Naive thymus-derived CD8-positive, alpha-beta T cell (primary cell): ENCODE measurements around the gene CSRP1. TPM values are rescaled to one million over a fixed set of nuclear protein-coding genes. Genes with fewer than 3 reads are reported as not detected.
"Not testable (repeated sequence)": the region's sequence is repeated elsewhere in the genome, so short reads cannot be mapped to it uniquely, and the experiment has no call there.

ENCODE experiments used
- ATAC-seq, 2 donors: fragments of 150-1000 bp; cut with Tn5 transposase in 1 of 2; sonication (Bioruptor Pico), chemical (Tn5 transposase) in 1 of 2; 1 replicate in 1 of 2; 2 replicates in 1 of 2; pipeline ENCODE4 v1.10.0; 2021; ENCODE audit warnings: mild to moderate bottlenecking in 2 of 2, moderate library complexity in 2 of 2
- POLR2A ChIA-PET: fragments of 350-600 bp; sonication (Branson Sonifier 250); formaldehyde crosslinking; loops from one replicate; lab custom pipeline; 2021; ENCODE audit warnings: antibody characterized with exemption; lab: Charles Lee
- DNase-seq, 10 donors: peaks; one replicate each; pipeline versions ENCODE4 v3.0.0 to v3.0.0-alpha.2; 2020 to 2022
- H3K27ac Mint-ChIP-seq, 10 donors: one replicate each; pipeline ENCODE4 v1.8.0; 2020 to 2022; ENCODE audit warnings: mild to moderate bottlenecking in 10 of 10, mixed read lengths in 10 of 10, moderate library complexity in 4 of 10, inconsistent platforms in 1 of 10
- H3K27me3 Mint-ChIP-seq, 5 donors: one replicate each; pipeline ENCODE4 v1.8.0; 2021 to 2022; ENCODE audit warnings: mixed read lengths in 5 of 5
- H3K36me3 Mint-ChIP-seq, 3 donors: one replicate each; pipeline ENCODE4 v1.8.0; 2020 to 2022; ENCODE audit warnings: mixed read lengths in 3 of 3, mild to moderate bottlenecking in 2 of 3, inconsistent platforms in 1 of 3
- H3K4me1 Mint-ChIP-seq, 4 donors: one replicate each; pipeline ENCODE4 v1.8.0; 2021 to 2022; ENCODE audit warnings: mixed read lengths in 4 of 4
- H3K4me3 Mint-ChIP-seq, 10 donors: one replicate each; pipeline ENCODE4 v1.8.0; 2020 to 2022; ENCODE audit warnings: mild to moderate bottlenecking in 10 of 10, mixed read lengths in 10 of 10, moderate library complexity in 6 of 10, inconsistent platforms in 1 of 10
- H3K9me3 Mint-ChIP-seq, 9 donors: one replicate each; pipeline ENCODE4 v1.8.0; 2020 to 2022; ENCODE audit warnings: mixed read lengths in 9 of 9, mild to moderate bottlenecking in 3 of 9, inconsistent platforms in 1 of 9, moderate library complexity in 1 of 9
- polyA plus RNA-seq, 3 donors: library from polyadenylated mRNA; unstranded; fragments of 300-500 nt; fragmentation: Illumina TruSeq; gene quantifications; one replicate each; pipeline ENCODE4 v1.2.3, GENCODE V29; 2021
- total RNA-seq, 8 experiments: library from RNA in 2 of 8; stranded (reverse) in 2 of 8; gene quantifications; one replicate each; pipeline ENCODE4 v1.2.3 and lab custom pipeline; 2021 to 2026

CSRP1 gene
- total RNA-seq (10 to 100 TPM; 21.8 to 22.4 TPM), polyA plus RNA-seq (10 to 100 TPM; 43.3 to 48.2 (median 46.1) TPM), total RNA-seq (lab: John Stamatoyannopoulos, UW) (35.2 to 60.4 (median 46.3) reads per million in 6 experiments)

GRCh38 chr1:201506557-201507359 is at the start of gene CSRP1:
CSRP1 (minus strand) TSS chr1:201507123; CDS start chr1:201496303, 10,820 bp downstream.
- peak; percentile 95 to 96 for ATAC-seq
- H3K27me3 Mint-ChIP-seq, result no peaks in the 10 kb centered on the region
- peaks cover 22 to 60% (median 51%) of the 10 kb centered on the region in 4 donors for H3K4me1 Mint-ChIP-seq
- POLR2A ChIA-PET, result interaction anchor here (0.8 to 3.5 kb wide), 3 partner anchors 10 to 24 kb away, joined by 3 to 24 read pairs (median 3); no protein-coding TSS in a partner anchor
- H3K27ac Mint-ChIP-seq, result peak within 1 kb of the TSS; percentile 72 to 95 (median 92)
- peaks cover 0 to 2% (median 0%) of the 10 kb centered on the region in 3 donors for H3K36me3 Mint-ChIP-seq
- peak; percentile 67 to 90 (median 74) for DNase-seq
- peak within 1 kb of the TSS; percentile 87 to 95 (median 92) for H3K4me3 Mint-ChIP-seq
- no peaks in the 10 kb centered on the region for H3K9me3 Mint-ChIP-seq

- Mint-ChIP-seq H3K36me3 (no peaks in the 10 kb centered on the region), H3K4me3 (no peak overlapping the region), H3K4me1 (peaks cover 1 to 8% (median 4%) of the 10 kb centered on the region in 4 donors), H3K27ac (no peak overlapping the region), H3K9me3 (no peaks in the 10 kb centered on the region), H3K27me3 (peaks cover 0 to 1% (median 0%) of the 10 kb centered on the region in 5 donors)
- DNase-seq (no peak), ATAC-seq (no peak)
- POLR2A ChIA-PET, result no interaction called here
These were observed 48.6 kb upstream of the CSRP1 start for GRCh38 chr1:201555593-201555945.

GRCh38 chr1:201554789-201555592 is 48.1 kb upstream of the CSRP1 start:
- POLR2A ChIA-PET, result no interaction called here
- Mint-ChIP-seq H3K27me3 (peaks cover 0 to 1% (median 0%) of the 10 kb centered on the region in 5 donors), H3K9me3 (no peaks in the 10 kb centered on the region), H3K4me3 (no peak overlapping the region), H3K27ac (no peak overlapping the region), H3K4me1 (peaks cover 1 to 5% (median 4%) of the 10 kb centered on the region in 4 donors), H3K36me3 (no peaks in the 10 kb centered on the region)
- no peak for DNase-seq
- no peak for ATAC-seq

GRCh38 chr1:201554190-201554600 is 47.3 kb upstream of the CSRP1 start:
- DNase-seq, result no peak
- Mint-ChIP-seq H3K27me3 (peaks cover 0 to 1% (median 0%) of the 10 kb centered on the region in 5 donors), H3K27ac (no peak overlapping the region), H3K9me3 (no peaks in the 10 kb centered on the region), H3K4me3 (no peak overlapping the region), H3K36me3 (no peaks in the 10 kb centered on the region), H3K4me1 (peaks cover 0 to 1% (median 0%) of the 10 kb centered on the region in 4 donors)
- ATAC-seq, result no peak
- POLR2A ChIA-PET, result no interaction called here

DNA sequence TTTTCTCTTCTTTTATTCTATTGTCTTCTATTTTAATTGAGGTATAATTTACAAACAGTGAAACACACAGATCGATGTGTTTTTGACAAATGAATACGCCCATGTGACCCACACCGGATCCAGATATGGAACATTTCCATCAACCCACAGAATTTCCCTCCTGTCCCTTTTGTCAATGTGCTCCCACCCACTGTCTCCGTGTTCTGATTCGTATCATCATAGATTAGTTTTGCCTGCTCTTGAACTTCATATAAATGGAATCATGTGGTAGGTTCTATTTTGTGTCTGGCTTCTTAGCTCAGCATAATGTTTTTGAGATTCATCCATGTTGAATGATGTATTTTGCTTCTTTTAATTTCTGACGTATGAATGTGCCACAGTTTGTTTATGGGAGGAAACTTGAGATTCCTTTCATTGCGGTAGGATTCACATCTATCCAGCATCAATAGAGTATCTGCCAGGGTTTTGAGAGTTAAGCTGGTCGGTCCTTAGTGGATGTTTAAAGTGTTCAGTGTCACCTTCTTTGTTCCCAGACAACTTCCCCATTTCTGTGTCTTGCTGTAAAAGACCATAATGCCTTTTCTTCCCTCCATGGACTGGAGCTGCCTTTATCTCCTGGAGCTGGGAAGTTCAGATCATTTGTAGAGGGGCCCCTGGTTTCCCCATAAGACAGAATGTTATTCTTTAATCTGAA is 46.7 kb upstream of the CSRP1 start:
- ATAC-seq (no peak), DNase-seq (no peak)
- Mint-ChIP-seq H3K9me3 (no peaks in the 10 kb centered on the region), H3K4me1 (peaks cover 0 to 1% (median 0%) of the 10 kb centered on the region in 4 donors), H3K27me3 (peaks cover 0 to 1% (median 0%) of the 10 kb centered on the region in 5 donors), H3K36me3 (no peaks in the 10 kb centered on the region), H3K27ac (no peak overlapping the region), H3K4me3 (no peak overlapping the region)
- POLR2A ChIA-PET, result no interaction called here

DNA sequence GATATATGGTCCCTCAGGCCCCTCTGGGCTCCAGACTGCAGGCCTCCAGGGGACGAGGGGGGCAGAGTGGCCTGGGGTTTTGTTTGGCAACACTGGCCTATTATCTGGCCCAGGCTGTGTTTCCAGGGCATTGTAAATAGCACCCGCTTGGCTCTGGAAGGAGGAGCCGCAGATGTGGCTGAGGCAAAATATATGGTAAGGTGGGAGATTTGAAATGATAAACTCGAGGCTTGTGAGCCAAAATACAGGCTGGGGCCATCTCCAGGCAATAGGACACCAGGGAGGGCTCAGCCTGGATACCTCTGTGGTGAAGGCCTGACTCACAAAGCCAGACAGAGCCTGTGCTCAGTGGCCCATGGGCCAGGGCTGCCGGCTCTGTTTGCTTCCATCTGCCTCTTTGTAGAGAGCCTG is 46.0 kb upstream of the CSRP1 start:
- POLR2A ChIA-PET, result no interaction called here

GRCh38 chr1:201551877-201552731 is 45.2 kb upstream of the CSRP1 start:
- H3K36me3 Mint-ChIP-seq, result no peaks in the 10 kb centered on the region
- H3K27me3 Mint-ChIP-seq, result peaks cover 0 to 1% (median 0%) of the 10 kb centered on the region in 5 donors
- no peak for ATAC-seq
- no peak overlapping the region for H3K4me3 Mint-ChIP-seq
- POLR2A ChIA-PET, result no interaction called here
- H3K4me1 Mint-ChIP-seq, result peaks cover 0 to 1% (median 0%) of the 10 kb centered on the region in 4 donors
- DNase-seq, result no peak
- H3K9me3 Mint-ChIP-seq, result no peaks in the 10 kb centered on the region
- no peak overlapping the region for H3K27ac Mint-ChIP-seq

More for the DNA sequence above, 46.0 kb upstream of the CSRP1 start:
- ATAC-seq (no peak), DNase-seq (no peak)
- Mint-ChIP-seq H3K4me1 (peaks cover 0 to 1% (median 0%) of the 10 kb centered on the region in 4 donors), H3K9me3 (no peaks in the 10 kb centered on the region), H3K4me3 (no peak overlapping the region), H3K27me3 (peaks cover 0 to 1% (median 0%) of the 10 kb centered on the region in 5 donors), H3K36me3 (no peaks in the 10 kb centered on the region), H3K27ac (no peak overlapping the region)

GRCh38 chr1:201551096-201551495 is 44.2 kb upstream of the CSRP1 start:
- H3K27ac Mint-ChIP-seq, result no peak overlapping the region
- DNase-seq, result no peak
- no peak for ATAC-seq
- peaks cover 0 to 4% (median 0%) of the 10 kb centered on the region in 5 donors for H3K27me3 Mint-ChIP-seq
- no peak overlapping the region for H3K4me3 Mint-ChIP-seq
- POLR2A ChIA-PET, result no interaction called here
- H3K9me3 Mint-ChIP-seq, result no peaks in the 10 kb centered on the region
- H3K36me3 Mint-ChIP-seq, result no peaks in the 10 kb centered on the region
- peaks cover 0 to 1% (median 0%) of the 10 kb centered on the region in 4 donors for H3K4me1 Mint-ChIP-seq

GRCh38 chr1:201549522-201549921 is 42.6 kb upstream of the CSRP1 start:
- H3K4me3 Mint-ChIP-seq, H3K27ac Mint-ChIP-seq, POLR2A ChIA-PET: not testable (repeated sequence)

DNA sequence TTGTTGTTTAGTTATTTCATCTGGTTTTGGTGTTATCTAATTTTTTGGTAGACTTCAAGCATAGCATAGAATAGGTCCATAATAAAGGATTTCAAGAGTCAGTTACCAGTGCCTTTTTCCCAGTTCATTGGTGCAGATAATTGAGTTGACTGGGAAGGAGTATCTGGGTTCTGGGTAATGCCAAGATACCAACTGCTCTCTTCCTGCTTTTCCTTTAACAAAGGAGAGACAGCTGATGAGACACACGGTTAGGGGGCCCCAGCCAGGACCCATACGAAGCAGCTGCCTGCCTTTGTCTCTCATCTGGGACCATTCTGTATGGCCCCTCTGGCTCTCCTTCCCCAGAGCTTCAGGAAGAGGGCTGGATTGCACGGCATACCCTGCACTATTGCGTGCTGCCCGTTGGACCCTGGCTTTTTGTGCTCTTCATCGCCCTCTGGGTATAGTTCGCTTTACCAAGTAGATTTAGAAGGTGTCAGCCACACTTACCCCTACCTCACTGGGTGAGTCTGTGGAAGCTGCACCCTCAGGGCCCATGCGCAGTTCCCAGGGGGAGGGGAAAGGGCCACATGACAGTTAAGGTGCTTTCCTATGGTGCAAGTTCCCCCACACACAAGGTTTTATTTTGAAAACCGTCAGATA is 39.0 kb upstream of the CSRP1 start:
- peaks cover 0 to 4% (median under 1%) of the 10 kb centered on the region in 4 donors for H3K4me1 Mint-ChIP-seq
- POLR2A ChIA-PET, result no interaction called here
- H3K36me3 Mint-ChIP-seq, result peaks cover 6 to 19% (median 14%) of the 10 kb centered on the region in 3 donors
- DNase-seq (no peak), ATAC-seq (no peak)
- H3K9me3 Mint-ChIP-seq, result peaks cover 0 to 15% (median 0%) of the 10 kb centered on the region in 9 donors
- H3K27ac Mint-ChIP-seq, result no peak overlapping the region
- H3K27me3 Mint-ChIP-seq, result peaks cover 13 to 35% (median 20%) of the 10 kb centered on the region in 5 donors
- H3K4me3 Mint-ChIP-seq, result no peak overlapping the region

More at GRCh38 chr1:201549522-201549921, 42.6 kb upstream of the CSRP1 start:
- DNase-seq, H3K4me1 Mint-ChIP-seq, H3K36me3 Mint-ChIP-seq, ATAC-seq, H3K27me3 Mint-ChIP-seq, H3K9me3 Mint-ChIP-seq: not testable (repeated sequence)

- Mint-ChIP-seq H3K27ac (no peak overlapping the region), H3K4me3 (no peak overlapping the region), H3K9me3 (peaks cover 0 to 15% (median 0%) of the 10 kb centered on the region in 9 donors), H3K27me3 (peaks cover 18 to 48% (median 27%) of the 10 kb centered on the region in 5 donors), H3K36me3 (peaks cover 6 to 19% (median 14%) of the 10 kb centered on the region in 3 donors), H3K4me1 (peaks cover 2 to 15% (median 12%) of the 10 kb centered on the region in 4 donors)
- DNase-seq (no peak), ATAC-seq (no peak)
- POLR2A ChIA-PET, result no interaction called here
These were observed 37.8 kb upstream of the CSRP1 start for GRCh38 chr1:201544710-201545109.
